WTC11 (cell line): Measurements from ENCODE around the gene SLIRP. TPM values are rescaled to one million over a fixed set of nuclear protein-coding genes. Genes with fewer than 3 reads are reported as not detected.
A peak's percentile ranks its signal among the peaks of the same experiment; 100 is the strongest.

ENCODE experiments used
- ATAC-seq: fragments of 200-7000 bp; cut with Tn5 transposase; 2 replicates; pipeline ENCODE4 v1.10.0; 2021; ENCODE audit warnings: mild to moderate bottlenecking, moderate library complexity
- CTCF ChIA-PET: fragments of 300-600 bp; sonication (Branson Sonifier 250); formaldehyde crosslinking; loops from one replicate; lab custom pipeline; 2021; ENCODE audit warnings: antibody characterized with exemption; lab: Charles Lee
- POLR2A ChIA-PET: fragments of 350-600 bp; sonication (Branson Sonifier 250); formaldehyde crosslinking; loops from one replicate; lab custom pipeline; 2021; ENCODE audit warnings: antibody characterized with exemption; lab: Charles Lee
- DNase-seq: peaks from one replicate; pipeline ENCODE4 v3.0.0; 2021; ENCODE audit warnings: low spot score
- H3K27ac Mint-ChIP-seq: 2 replicates; pipeline ENCODE4 v1.8.0; 2021; ENCODE audit warnings: mixed read lengths
- H3K27me3 Mint-ChIP-seq: 2 replicates; pipeline ENCODE4 v1.8.0; 2021; ENCODE audit warnings: low read depth, mild to moderate bottlenecking, moderate library complexity, mixed read lengths
- H3K36me3 Mint-ChIP-seq: 2 replicates; pipeline ENCODE4 v1.8.0; 2021; ENCODE audit warnings: mixed read lengths
- H3K4me1 Mint-ChIP-seq: 2 replicates; pipeline ENCODE4 v1.8.0; 2022; ENCODE audit warnings: mixed read lengths
- H3K4me3 Mint-ChIP-seq: 2 replicates; pipeline ENCODE4 v1.8.0; 2021; ENCODE audit warnings: mild to moderate bottlenecking, moderate library complexity, mixed read lengths
- H3K9me3 Mint-ChIP-seq: 2 replicates; pipeline ENCODE4 v1.8.0; 2021; ENCODE audit warnings: mixed read lengths
- ETV6 ChIP-seq: sonication (generic); formaldehyde crosslinking; IDR thresholded peaks from 2 replicates; pipeline ENCODE4 v1.8.1; 2022; ENCODE audit warnings: mild to moderate bottlenecking, missing genetic modification reagents
- FOXJ3 ChIP-seq: sonication (generic); formaldehyde crosslinking; IDR thresholded peaks from 2 replicates; pipeline ENCODE4 v1.9.0; 2021; ENCODE audit warnings: missing genetic modification reagents, mild to moderate bottlenecking, borderline replicate concordance
- PRRX2 ChIP-seq: fragments of 250-450 bp; sonication (Bioruptor Pico); IDR thresholded peaks from 2 replicates; pipeline ENCODE4 v1.8.0; 2021; ENCODE audit warnings: mild to moderate bottlenecking
- SOX15 ChIP-seq: fragments of 250-450 bp; sonication (Bioruptor Pico); IDR thresholded peaks from 2 replicates; pipeline ENCODE4 v1.9.0; 2021; ENCODE audit warnings: mild to moderate bottlenecking
- ZNF423 ChIP-seq: fragments of 250-450 bp; sonication (Bioruptor Pico); IDR thresholded peaks from 2 replicates; pipeline ENCODE4 v2.1.2; 2022; ENCODE audit warnings: mild to moderate bottlenecking, moderate library complexity
- ZNF671 ChIP-seq: fragments of 250-450 bp; sonication (Bioruptor Pico); IDR thresholded peaks from 2 replicates; pipeline ENCODE4 v1.8.0; 2021; ENCODE audit warnings: mild to moderate bottlenecking
- total RNA-seq: library from RNA; stranded (reverse); gene quantifications from 3 replicates; pipeline ENCODE4 v1.2.3, GENCODE V29; 2021
- TF ChIP-seq, protein P1 (sequence below): sonication (generic); formaldehyde crosslinking; IDR thresholded peaks from 2 replicates; pipeline ENCODE4 v1.8.0; 2022; ENCODE audit warnings: mild to moderate bottlenecking, missing genetic modification reagents
- TF ChIP-seq, protein P2 (sequence below): fragments of 250-450 bp; sonication (Bioruptor Pico); IDR thresholded peaks from 2 replicates; pipeline ENCODE4 v1.9.0; 2021; ENCODE audit warnings: mild to moderate bottlenecking
- TF ChIP-seq, protein P3 (sequence below): sonication (generic); formaldehyde crosslinking; IDR thresholded peaks from 2 replicates; pipeline ENCODE4 v1.8.0; 2023; ENCODE audit warnings: mild to moderate bottlenecking, missing genetic modification reagents
- TF ChIP-seq, protein P4 (sequence below): sonication (generic); formaldehyde crosslinking; IDR thresholded peaks from 2 replicates; pipeline ENCODE4 v1.8.1; 2023; ENCODE audit warnings: mild to moderate bottlenecking, missing genetic modification reagents
- TF ChIP-seq, protein P5 (sequence below): sonication (generic); formaldehyde crosslinking; IDR thresholded peaks from 2 replicates; pipeline ENCODE4 v1.8.1; 2022; ENCODE audit warnings: mild to moderate bottlenecking, moderate library complexity, missing genetic modification reagents
- TF ChIP-seq, protein P6 (sequence below): sonication (generic); formaldehyde crosslinking; IDR thresholded peaks from 2 replicates; pipeline ENCODE4 v1.8.0; 2023; ENCODE audit warnings: missing genetic modification reagents
- TF ChIP-seq, protein P7 (sequence below): fragments of 200-600 bp; IDR thresholded peaks from 2 replicates; pipeline ENCODE4 v1.8.0; 2022; ENCODE audit warnings: antibody characterized with exemption

Gene SLIRP
- total RNA-seq, 1 experiment from 2014 or later: 377 TPM

DNA sequence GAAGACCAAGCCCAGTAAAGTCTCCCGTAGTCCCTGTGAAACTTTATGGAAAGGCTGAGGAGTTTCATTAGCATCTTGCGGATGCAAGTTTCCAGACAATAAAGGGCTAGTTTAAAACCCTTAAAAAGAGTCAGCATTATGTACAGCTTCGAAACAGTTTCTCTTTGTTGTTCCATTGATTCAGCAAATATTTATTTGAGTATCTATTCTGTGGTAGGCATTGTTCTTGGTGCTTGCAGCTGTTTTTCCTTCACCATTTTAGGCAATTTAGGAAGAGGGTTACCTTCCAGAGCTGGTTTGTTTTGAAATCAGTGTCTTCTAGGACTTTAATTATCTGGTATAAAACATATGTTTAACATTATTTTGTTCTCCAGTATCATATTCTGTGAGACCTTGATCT is 1.5 kb downstream of the SLIRP start (continued):
- TF ChIP-seq, protein P1, sequence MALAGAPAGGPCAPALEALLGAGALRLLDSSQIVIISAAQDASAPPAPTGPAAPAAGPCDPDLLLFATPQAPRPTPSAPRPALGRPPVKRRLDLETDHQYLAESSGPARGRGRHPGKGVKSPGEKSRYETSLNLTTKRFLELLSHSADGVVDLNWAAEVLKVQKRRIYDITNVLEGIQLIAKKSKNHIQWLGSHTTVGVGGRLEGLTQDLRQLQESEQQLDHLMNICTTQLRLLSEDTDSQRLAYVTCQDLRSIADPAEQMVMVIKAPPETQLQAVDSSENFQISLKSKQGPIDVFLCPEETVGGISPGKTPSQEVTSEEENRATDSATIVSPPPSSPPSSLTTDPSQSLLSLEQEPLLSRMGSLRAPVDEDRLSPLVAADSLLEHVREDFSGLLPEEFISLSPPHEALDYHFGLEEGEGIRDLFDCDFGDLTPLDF (CRISPR knock-in tag): no peak

DNA sequence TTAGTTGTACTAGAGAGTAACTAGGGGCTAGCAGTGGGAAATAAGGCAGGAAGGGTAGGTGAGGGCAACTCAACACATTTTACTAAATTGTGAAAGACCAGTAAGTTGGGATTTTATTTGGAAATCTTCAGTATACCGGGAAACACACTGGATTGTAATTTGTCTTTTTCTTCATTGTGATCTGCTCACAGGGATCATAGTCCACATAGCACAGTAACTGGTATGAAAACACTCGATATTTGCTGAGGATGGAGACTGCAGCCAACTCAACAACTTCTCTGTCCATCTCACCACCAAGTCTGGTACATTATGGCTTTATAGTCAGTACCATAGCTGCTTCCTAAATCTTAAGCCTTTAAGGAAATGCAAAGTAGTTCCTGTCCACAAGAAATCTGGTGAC is 2.5 kb downstream of the SLIRP start:
- no peak for ATAC-seq
- peaks cover 18% of the 10 kb centered on the region for H3K4me1 Mint-ChIP-seq
- ChIA-PET POLR2A (no interaction called here), CTCF (no interaction called here)
- H3K27ac Mint-ChIP-seq: no peak overlapping the region
- peaks cover 47% of the 10 kb centered on the region for H3K36me3 Mint-ChIP-seq
- no peak for DNase-seq
- H3K9me3 Mint-ChIP-seq: no peaks in the 10 kb centered on the region
- peak overlapping the region; percentile 91; the same call in 1 of the 2 replicates for H3K4me3 Mint-ChIP-seq
- no peaks in the 10 kb centered on the region for H3K27me3 Mint-ChIP-seq
- TF ChIP-seq, protein P2, sequence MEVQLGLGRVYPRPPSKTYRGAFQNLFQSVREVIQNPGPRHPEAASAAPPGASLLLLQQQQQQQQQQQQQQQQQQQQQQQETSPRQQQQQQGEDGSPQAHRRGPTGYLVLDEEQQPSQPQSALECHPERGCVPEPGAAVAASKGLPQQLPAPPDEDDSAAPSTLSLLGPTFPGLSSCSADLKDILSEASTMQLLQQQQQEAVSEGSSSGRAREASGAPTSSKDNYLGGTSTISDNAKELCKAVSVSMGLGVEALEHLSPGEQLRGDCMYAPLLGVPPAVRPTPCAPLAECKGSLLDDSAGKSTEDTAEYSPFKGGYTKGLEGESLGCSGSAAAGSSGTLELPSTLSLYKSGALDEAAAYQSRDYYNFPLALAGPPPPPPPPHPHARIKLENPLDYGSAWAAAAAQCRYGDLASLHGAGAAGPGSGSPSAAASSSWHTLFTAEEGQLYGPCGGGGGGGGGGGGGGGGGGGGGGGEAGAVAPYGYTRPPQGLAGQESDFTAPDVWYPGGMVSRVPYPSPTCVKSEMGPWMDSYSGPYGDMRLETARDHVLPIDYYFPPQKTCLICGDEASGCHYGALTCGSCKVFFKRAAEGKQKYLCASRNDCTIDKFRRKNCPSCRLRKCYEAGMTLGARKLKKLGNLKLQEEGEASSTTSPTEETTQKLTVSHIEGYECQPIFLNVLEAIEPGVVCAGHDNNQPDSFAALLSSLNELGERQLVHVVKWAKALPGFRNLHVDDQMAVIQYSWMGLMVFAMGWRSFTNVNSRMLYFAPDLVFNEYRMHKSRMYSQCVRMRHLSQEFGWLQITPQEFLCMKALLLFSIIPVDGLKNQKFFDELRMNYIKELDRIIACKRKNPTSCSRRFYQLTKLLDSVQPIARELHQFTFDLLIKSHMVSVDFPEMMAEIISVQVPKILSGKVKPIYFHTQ (CRISPR knock-in tag): no peak
- TF ChIP-seq SOX15: no peak
- TF ChIP-seq, protein P3, sequence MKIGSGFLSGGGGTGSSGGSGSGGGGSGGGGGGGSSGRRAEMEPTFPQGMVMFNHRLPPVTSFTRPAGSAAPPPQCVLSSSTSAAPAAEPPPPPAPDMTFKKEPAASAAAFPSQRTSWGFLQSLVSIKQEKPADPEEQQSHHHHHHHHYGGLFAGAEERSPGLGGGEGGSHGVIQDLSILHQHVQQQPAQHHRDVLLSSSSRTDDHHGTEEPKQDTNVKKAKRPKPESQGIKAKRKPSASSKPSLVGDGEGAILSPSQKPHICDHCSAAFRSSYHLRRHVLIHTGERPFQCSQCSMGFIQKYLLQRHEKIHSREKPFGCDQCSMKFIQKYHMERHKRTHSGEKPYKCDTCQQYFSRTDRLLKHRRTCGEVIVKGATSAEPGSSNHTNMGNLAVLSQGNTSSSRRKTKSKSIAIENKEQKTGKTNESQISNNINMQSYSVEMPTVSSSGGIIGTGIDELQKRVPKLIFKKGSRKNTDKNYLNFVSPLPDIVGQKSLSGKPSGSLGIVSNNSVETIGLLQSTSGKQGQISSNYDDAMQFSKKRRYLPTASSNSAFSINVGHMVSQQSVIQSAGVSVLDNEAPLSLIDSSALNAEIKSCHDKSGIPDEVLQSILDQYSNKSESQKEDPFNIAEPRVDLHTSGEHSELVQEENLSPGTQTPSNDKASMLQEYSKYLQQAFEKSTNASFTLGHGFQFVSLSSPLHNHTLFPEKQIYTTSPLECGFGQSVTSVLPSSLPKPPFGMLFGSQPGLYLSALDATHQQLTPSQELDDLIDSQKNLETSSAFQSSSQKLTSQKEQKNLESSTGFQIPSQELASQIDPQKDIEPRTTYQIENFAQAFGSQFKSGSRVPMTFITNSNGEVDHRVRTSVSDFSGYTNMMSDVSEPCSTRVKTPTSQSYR (CRISPR knock-in tag): no peak
- TF ChIP-seq FOXJ3 (CRISPR knock-in tag): no peak
- TF ChIP-seq, protein P4, sequence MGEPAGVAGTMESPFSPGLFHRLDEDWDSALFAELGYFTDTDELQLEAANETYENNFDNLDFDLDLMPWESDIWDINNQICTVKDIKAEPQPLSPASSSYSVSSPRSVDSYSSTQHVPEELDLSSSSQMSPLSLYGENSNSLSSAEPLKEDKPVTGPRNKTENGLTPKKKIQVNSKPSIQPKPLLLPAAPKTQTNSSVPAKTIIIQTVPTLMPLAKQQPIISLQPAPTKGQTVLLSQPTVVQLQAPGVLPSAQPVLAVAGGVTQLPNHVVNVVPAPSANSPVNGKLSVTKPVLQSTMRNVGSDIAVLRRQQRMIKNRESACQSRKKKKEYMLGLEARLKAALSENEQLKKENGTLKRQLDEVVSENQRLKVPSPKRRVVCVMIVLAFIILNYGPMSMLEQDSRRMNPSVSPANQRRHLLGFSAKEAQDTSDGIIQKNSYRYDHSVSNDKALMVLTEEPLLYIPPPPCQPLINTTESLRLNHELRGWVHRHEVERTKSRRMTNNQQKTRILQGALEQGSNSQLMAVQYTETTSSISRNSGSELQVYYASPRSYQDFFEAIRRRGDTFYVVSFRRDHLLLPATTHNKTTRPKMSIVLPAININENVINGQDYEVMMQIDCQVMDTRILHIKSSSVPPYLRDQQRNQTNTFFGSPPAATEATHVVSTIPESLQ (CRISPR knock-in tag): no peak
- no peak for TF ChIP-seq PRRX2
- no peak for TF ChIP-seq ZNF671
- TF ChIP-seq ETV6 (CRISPR knock-in tag): no peak
- TF ChIP-seq, protein P5, sequence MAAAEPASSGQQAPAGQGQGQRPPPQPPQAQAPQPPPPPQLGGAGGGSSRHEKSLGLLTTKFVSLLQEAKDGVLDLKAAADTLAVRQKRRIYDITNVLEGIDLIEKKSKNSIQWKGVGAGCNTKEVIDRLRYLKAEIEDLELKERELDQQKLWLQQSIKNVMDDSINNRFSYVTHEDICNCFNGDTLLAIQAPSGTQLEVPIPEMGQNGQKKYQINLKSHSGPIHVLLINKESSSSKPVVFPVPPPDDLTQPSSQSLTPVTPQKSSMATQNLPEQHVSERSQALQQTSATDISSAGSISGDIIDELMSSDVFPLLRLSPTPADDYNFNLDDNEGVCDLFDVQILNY (CRISPR knock-in tag): no peak
- TF ChIP-seq, protein P6, sequence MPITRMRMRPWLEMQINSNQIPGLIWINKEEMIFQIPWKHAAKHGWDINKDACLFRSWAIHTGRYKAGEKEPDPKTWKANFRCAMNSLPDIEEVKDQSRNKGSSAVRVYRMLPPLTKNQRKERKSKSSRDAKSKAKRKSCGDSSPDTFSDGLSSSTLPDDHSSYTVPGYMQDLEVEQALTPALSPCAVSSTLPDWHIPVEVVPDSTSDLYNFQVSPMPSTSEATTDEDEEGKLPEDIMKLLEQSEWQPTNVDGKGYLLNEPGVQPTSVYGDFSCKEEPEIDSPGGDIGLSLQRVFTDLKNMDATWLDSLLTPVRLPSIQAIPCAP (CRISPR knock-in tag): no peak
- TF ChIP-seq ZNF423 (CRISPR knock-in tag): no peak
- TF ChIP-seq, protein P7, sequence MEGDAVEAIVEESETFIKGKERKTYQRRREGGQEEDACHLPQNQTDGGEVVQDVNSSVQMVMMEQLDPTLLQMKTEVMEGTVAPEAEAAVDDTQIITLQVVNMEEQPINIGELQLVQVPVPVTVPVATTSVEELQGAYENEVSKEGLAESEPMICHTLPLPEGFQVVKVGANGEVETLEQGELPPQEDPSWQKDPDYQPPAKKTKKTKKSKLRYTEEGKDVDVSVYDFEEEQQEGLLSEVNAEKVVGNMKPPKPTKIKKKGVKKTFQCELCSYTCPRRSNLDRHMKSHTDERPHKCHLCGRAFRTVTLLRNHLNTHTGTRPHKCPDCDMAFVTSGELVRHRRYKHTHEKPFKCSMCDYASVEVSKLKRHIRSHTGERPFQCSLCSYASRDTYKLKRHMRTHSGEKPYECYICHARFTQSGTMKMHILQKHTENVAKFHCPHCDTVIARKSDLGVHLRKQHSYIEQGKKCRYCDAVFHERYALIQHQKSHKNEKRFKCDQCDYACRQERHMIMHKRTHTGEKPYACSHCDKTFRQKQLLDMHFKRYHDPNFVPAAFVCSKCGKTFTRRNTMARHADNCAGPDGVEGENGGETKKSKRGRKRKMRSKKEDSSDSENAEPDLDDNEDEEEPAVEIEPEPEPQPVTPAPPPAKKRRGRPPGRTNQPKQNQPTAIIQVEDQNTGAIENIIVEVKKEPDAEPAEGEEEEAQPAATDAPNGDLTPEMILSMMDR: no peak
